ENCODE measurements around the gene ARID5B.

Gene ARID5B

GRCh38 chr10:61903221-61903927 is 1.9 kb downstream of the ARID5B start:
- H3K79me2 ChIP-seq (ENCODE audit: low read length): peaks cover 70% of the 10 kb centered on the region
- H3K4me2 ChIP-seq (ENCODE audit: low read depth, low read length): peak overlapping the region; percentile 68
- H3K9me2 ChIP-seq (replicated peaks; ENCODE audit: insufficient read depth, low read length): no peaks in the 10 kb centered on the region
- no peaks in the 10 kb centered on the region for H3K27me3 ChIP-seq (replicated peaks; ENCODE audit: insufficient read depth, low read length)
- no peaks in the 10 kb centered on the region for H4K20me1 ChIP-seq (ENCODE audit: insufficient read depth, low read length)
- peak overlapping the region; percentile 93 for H3K9ac ChIP-seq (ENCODE audit: low read length)
- DNase-seq: peak; percentile 82
- peak overlapping the region; percentile 52 for H2AFZ ChIP-seq (ENCODE audit: low read length)
- no peaks in the 10 kb centered on the region; the same call in 1 of the 2 replicates for H3K36me3 ChIP-seq (replicated peaks; ENCODE audit: insufficient read depth, low read length)
- H3K9me3 ChIP-seq (replicated peaks; ENCODE audit: insufficient read depth, low read length): no peaks in the 10 kb centered on the region
- TF ChIP-seq CTCF (IDR thresholded peaks at IDR 0.05; ENCODE audit: low read length) (peak; percentile 39), EZH2 (optimal IDR thresholded peaks at IDR 0.05; ENCODE audit: low read depth, low read length) (no peak)
- peak overlapping the region; percentile 74 for H3K4me3 ChIP-seq (ENCODE audit: low read length)
- peaks cover 13% of the 10 kb centered on the region for H3K4me1 ChIP-seq (ENCODE audit: low read length)
- H3F3A ChIP-seq (ENCODE audit: insufficient read depth, low read length): peaks cover 65% of the 10 kb centered on the region
- peak overlapping the region; percentile 98 for H3K27ac ChIP-seq (ENCODE audit: low read length)

DNA sequence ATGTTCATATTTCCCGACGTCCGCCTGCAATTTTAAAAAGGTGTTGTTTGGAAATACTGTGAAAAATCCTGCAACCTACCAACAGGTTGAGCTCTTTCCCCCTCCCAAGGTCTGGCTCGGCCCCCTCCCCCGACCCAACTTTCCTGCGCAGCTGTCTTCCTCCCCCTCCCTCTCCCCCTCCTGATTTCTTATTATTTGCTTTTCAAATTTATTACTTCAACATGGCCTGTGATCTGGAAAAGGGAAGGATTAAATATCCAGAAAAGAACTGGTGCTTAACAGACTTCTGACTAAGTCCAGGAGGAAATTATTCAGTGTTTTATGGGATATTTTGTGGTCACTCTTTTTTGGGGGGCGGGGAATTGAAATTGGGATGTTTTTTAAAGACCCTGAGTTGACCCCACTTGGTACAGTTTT is 2.4 kb downstream of the ARID5B start:
- Histone ChIP-seq H3K4me2 (ENCODE audit: low read depth, low read length) (peak overlapping the region; percentile 68), H3F3A (ENCODE audit: insufficient read depth, low read length) (peaks cover 59% of the 10 kb centered on the region), H3K27me3 (replicated peaks; ENCODE audit: insufficient read depth, low read length) (no peaks in the 10 kb centered on the region), H3K9me2 (replicated peaks; ENCODE audit: insufficient read depth, low read length) (no peaks in the 10 kb centered on the region), H3K36me3 (replicated peaks; ENCODE audit: insufficient read depth, low read length) (no peaks in the 10 kb centered on the region; the same call in 1 of the 2 replicates), H3K79me2 (ENCODE audit: low read length) (peaks cover 72% of the 10 kb centered on the region), H3K27ac (ENCODE audit: low read length) (peak overlapping the region; percentile 98; the same call in 1 of the 2 replicates), H3K9ac (ENCODE audit: low read length) (peak overlapping the region; percentile 93), H2AFZ (ENCODE audit: low read length) (no peak overlapping the region), H4K20me1 (ENCODE audit: insufficient read depth, low read length) (no peaks in the 10 kb centered on the region), H3K9me3 (replicated peaks; ENCODE audit: insufficient read depth, low read length) (no peaks in the 10 kb centered on the region), H3K4me3 (ENCODE audit: low read length) (peak overlapping the region; percentile 74), H3K4me1 (ENCODE audit: low read length) (peaks cover 9% of the 10 kb centered on the region)
- no peak for TF ChIP-seq EZH2 (optimal IDR thresholded peaks at IDR 0.05; ENCODE audit: low read depth, low read length)
- TF ChIP-seq EZH2phosphoT487 (IDR thresholded peaks at IDR 0.05; ENCODE audit: low read length): no peak
- TF ChIP-seq CTCF (IDR thresholded peaks at IDR 0.05; ENCODE audit: low read length): no peak
- DNase-seq: no peak

- DNase-seq: peak; percentile 74
- H4K20me1 ChIP-seq (ENCODE audit: insufficient read depth, low read length): no peaks in the 10 kb centered on the region
- H3K36me3 ChIP-seq (replicated peaks; ENCODE audit: insufficient read depth, low read length): no peaks in the 10 kb centered on the region; the same call in 1 of the 2 replicates
- no peak overlapping the region for H2AFZ ChIP-seq (ENCODE audit: low read length)
- peaks cover 48% of the 10 kb centered on the region for H3F3A ChIP-seq (ENCODE audit: insufficient read depth, low read length)
- H3K27me3 ChIP-seq (replicated peaks; ENCODE audit: insufficient read depth, low read length): no peaks in the 10 kb centered on the region
- H3K9me3 ChIP-seq (replicated peaks; ENCODE audit: insufficient read depth, low read length): no peaks in the 10 kb centered on the region
- peak overlapping the region; percentile 74 for H3K4me3 ChIP-seq (ENCODE audit: low read length)
- peaks cover 9% of the 10 kb centered on the region for H3K4me1 ChIP-seq (ENCODE audit: low read length)
- H3K9ac ChIP-seq (ENCODE audit: low read length): peak overlapping the region; percentile 93; the same call in 1 of the 2 replicates
- H3K27ac ChIP-seq (ENCODE audit: low read length): peak overlapping the region; percentile 98; the same call in 1 of the 2 replicates
- H3K9me2 ChIP-seq (replicated peaks; ENCODE audit: insufficient read depth, low read length): no peaks in the 10 kb centered on the region
- peak; percentile 27 for TF ChIP-seq CTCF (IDR thresholded peaks at IDR 0.05; ENCODE audit: low read length)
- TF ChIP-seq EZH2phosphoT487 (IDR thresholded peaks at IDR 0.05; ENCODE audit: low read length): no peak
- peaks cover 82% of the 10 kb centered on the region for H3K79me2 ChIP-seq (ENCODE audit: low read length)
- peak overlapping the region; percentile 68 for H3K4me2 ChIP-seq (ENCODE audit: low read depth, low read length)
Observed at GRCh38 chr10:61904733-61905725, 3.5 kb downstream of the ARID5B start.
